A673 (cell line): Measurements from ENCODE around the gene SMAP2. TPM values are rescaled to one million over a fixed set of nuclear protein-coding genes. Genes with fewer than 3 reads are reported as not detected.

Source experiments
- BruUV-seq: library from RNA; stranded (reverse); fragments of 400-500 nt; replicated peaks from 2 replicates; lab custom pipeline; 2021; lab: Mats Ljungman, UMichigan
- CTCF ChIA-PET: fragments of 300-600 bp; sonication (Branson Sonifier 250); formaldehyde crosslinking; loops from one replicate; lab custom pipeline; 2022; ENCODE audit warnings: antibody characterized with exemption; lab: Charles Lee
- POLR2A ChIA-PET: fragments of 300-600 bp; sonication (Branson Sonifier 250); formaldehyde crosslinking; loops from one replicate; lab custom pipeline; 2022; ENCODE audit warnings: antibody characterized with exemption; ENCODE audit not compliant: low non-redundant PET; lab: Charles Lee
- DNase-seq: peaks from one replicate; pipeline ENCODE4 v3.0.0-alpha.2; 2015; ENCODE audit warnings: low spot score
- H3K27ac ChIP-seq: fragments of 200-600 bp; sonication (generic); 2 replicates; pipeline ENCODE4 v1.5.1; 2016; ENCODE audit warnings: mixed run types, low read depth, mild to moderate bottlenecking, mixed read lengths, antibody characterized with exemption, low read length; ENCODE audit not compliant: poor library complexity, severe bottlenecking
- H3K27me3 ChIP-seq: fragments of 200-600 bp; sonication (generic); replicated peaks from 2 replicates; pipeline ENCODE4 v1.6.1; 2017; ENCODE audit warnings: mixed run types, low read depth, mild to moderate bottlenecking, mixed read lengths, antibody characterized with exemption, low read length; ENCODE audit not compliant: insufficient read depth, poor library complexity
- H3K36me3 ChIP-seq: fragments of 200-600 bp; sonication (generic); 2 replicates; pipeline ENCODE4 v1.6.1; 2016; ENCODE audit warnings: mixed run types, mild to moderate bottlenecking, mixed read lengths, antibody characterized with exemption, low read length; ENCODE audit not compliant: insufficient read depth, poor library complexity, severe bottlenecking
- H3K4me1 ChIP-seq: fragments of 200-600 bp; sonication (generic); 2 replicates; pipeline ENCODE4 v1.6.1; 2017; ENCODE audit warnings: mixed run types, mild to moderate bottlenecking, mixed read lengths, antibody characterized with exemption, low read length; ENCODE audit not compliant: insufficient read depth, poor library complexity, severe bottlenecking
- H3K4me3 ChIP-seq: fragments of 200-600 bp; sonication (generic); 2 replicates; pipeline ENCODE4 v1.5.1; 2016; ENCODE audit warnings: low read depth, mixed run types, mild to moderate bottlenecking, mixed read lengths, low read length; ENCODE audit not compliant: poor library complexity, severe bottlenecking
- H3K9me3 ChIP-seq: fragments of 200-600 bp; sonication (generic); 2 replicates; pipeline ENCODE4 v1.6.1; 2016; ENCODE audit warnings: mixed run types, low read depth, mild to moderate bottlenecking, mixed read lengths, antibody characterized with exemption, low read length; ENCODE audit not compliant: poor library complexity, severe bottlenecking
- CTCF ChIP-seq: fragments of 300-800, 200-600 bp; sonication (generic); conservative IDR thresholded peaks from 2 replicates; pipeline ENCODE4 v1.5.1; 2017; ENCODE audit warnings: low read depth, mild to moderate bottlenecking, antibody characterized with exemption, low read length, moderate library complexity, mixed read lengths
- EZH2 ChIP-seq: fragments of 200-600 bp; sonication (generic); IDR thresholded peaks from 2 replicates; pipeline ENCODE4 v1.6.1; 2017; ENCODE audit warnings: borderline replicate concordance, low read depth, mild to moderate bottlenecking, mixed read lengths, antibody characterized with exemption, low read length; ENCODE audit not compliant: poor library complexity, severe bottlenecking
- intact Hi-C: fragments of 100-400 bp; cut with micrococcal nuclease; formaldehyde crosslinking; loops from one replicate; pipeline ENCODE4 v1.10.0; 2022; ENCODE audit not compliant: unreplicated experiment
- total RNA-seq: library from RNA; stranded (reverse); gene quantifications from 2 replicates; pipeline ENCODE4 v1.2.3, GENCODE V29; 2021

SMAP2 gene
- total RNA-seq, 1 experiment from 2014 or later = 58.5 TPM

GRCh38 chr1:40384413-40384762, 10.9 kb downstream of the SMAP2 start:
- no peak for DNase-seq
- no TSS peak for BruUV-seq
- TF ChIP-seq EZH2 = no peak
- no peak for TF ChIP-seq CTCF
- CTCF ChIA-PET = interaction anchor here (0.6 kb wide), 1 partner anchor 155 kb away, joined by 3 read pairs; no protein-coding TSS in a partner anchor
- H3K4me3 ChIP-seq = no peak overlapping the region
- H3K9me3 ChIP-seq = no peaks in the 10 kb centered on the region
- peak overlapping the region; percentile 93 for H3K27ac ChIP-seq
- no peaks in the 10 kb centered on the region for H3K27me3 ChIP-seq
- peaks cover 85% of the 10 kb centered on the region for H3K4me1 ChIP-seq
- no peaks in the 10 kb centered on the region for H3K36me3 ChIP-seq
- POLR2A ChIA-PET = no interaction called here
- intact Hi-C loops = no loop called here

- Histone ChIP-seq H3K27ac (peak overlapping the region; percentile 93), H3K4me3 (no peak overlapping the region), H3K9me3 (no peaks in the 10 kb centered on the region), H3K4me1 (peaks cover 83% of the 10 kb centered on the region), H3K36me3 (no peaks in the 10 kb centered on the region), H3K27me3 (no peaks in the 10 kb centered on the region)
- TF ChIP-seq EZH2 (no peak), CTCF (no peak)
- CTCF ChIA-PET = interaction anchor here (0.6 kb wide), 1 partner anchor 155 kb away, joined by 3 read pairs; no protein-coding TSS in a partner anchor
- intact Hi-C loops = no loop called here
- no peak for DNase-seq
- BruUV-seq = no TSS peak
- POLR2A ChIA-PET = no interaction called here
These were observed 11.4 kb downstream of the SMAP2 start for GRCh38 chr1:40384887-40385286.

GRCh38 chr1:40385437-40386358, 12.2 kb downstream of the SMAP2 start:
- peaks cover 75% of the 10 kb centered on the region for H3K4me1 ChIP-seq
- ChIA-PET POLR2A (interaction anchor here (0.5 kb wide), 1 partner anchor 158 kb away, joined by 3 read pairs; no protein-coding TSS in a partner anchor), CTCF (interaction anchor here (0.8 kb wide), 1 partner anchor 19 kb away, joined by 4 read pairs; no protein-coding TSS in a partner anchor)
- H3K9me3 ChIP-seq = no peaks in the 10 kb centered on the region
- no peaks in the 10 kb centered on the region for H3K36me3 ChIP-seq
- peak overlapping the region; percentile 14 for H3K4me3 ChIP-seq
- H3K27ac ChIP-seq = peak overlapping the region; percentile 93
- BruUV-seq = no TSS peak
- no peak for TF ChIP-seq CTCF
- no peak for TF ChIP-seq EZH2
- DNase-seq = peak; percentile 90
- no peaks in the 10 kb centered on the region for H3K27me3 ChIP-seq
- intact Hi-C loops = no loop called here
